Measurements from ENCODE around the gene NFKBIB.

DNA sequence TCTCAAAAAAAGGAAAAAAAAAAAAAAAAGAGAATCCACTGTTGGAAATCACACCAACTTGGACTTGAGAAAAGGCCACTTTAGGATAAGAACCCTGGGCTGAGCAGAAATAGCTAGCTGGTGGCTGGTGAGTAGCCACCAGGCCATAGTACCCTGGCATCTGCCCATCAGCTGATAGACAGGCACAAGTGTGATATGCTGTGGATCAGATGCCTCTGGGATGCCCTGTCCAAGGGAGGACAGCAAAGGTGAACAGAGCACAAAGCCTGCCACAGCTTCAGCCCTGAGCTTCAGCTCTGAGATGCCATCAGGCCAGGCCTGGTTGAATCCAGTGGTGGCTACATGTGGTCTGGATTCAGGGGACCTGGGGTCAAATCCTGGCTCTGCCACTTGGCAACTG lies 9.1 kb upstream of the NFKBIB start:
- TF ChIP-seq, protein P1, sequence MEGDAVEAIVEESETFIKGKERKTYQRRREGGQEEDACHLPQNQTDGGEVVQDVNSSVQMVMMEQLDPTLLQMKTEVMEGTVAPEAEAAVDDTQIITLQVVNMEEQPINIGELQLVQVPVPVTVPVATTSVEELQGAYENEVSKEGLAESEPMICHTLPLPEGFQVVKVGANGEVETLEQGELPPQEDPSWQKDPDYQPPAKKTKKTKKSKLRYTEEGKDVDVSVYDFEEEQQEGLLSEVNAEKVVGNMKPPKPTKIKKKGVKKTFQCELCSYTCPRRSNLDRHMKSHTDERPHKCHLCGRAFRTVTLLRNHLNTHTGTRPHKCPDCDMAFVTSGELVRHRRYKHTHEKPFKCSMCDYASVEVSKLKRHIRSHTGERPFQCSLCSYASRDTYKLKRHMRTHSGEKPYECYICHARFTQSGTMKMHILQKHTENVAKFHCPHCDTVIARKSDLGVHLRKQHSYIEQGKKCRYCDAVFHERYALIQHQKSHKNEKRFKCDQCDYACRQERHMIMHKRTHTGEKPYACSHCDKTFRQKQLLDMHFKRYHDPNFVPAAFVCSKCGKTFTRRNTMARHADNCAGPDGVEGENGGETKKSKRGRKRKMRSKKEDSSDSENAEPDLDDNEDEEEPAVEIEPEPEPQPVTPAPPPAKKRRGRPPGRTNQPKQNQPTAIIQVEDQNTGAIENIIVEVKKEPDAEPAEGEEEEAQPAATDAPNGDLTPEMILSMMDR (IDR thresholded peaks at IDR 0.05; ENCODE audit: borderline replicate concordance, extremely low read depth, low read length, poor library complexity, severe bottlenecking): no peak
- no peak for TF ChIP-seq EZH2 (IDR thresholded peaks at IDR 0.05; ENCODE audit: borderline replicate concordance, low read depth, low read length, severe bottlenecking)
